Right lobe of liver (tissue), 6 donors: ENCODE data around the gene ASB1. TPM values are rescaled to one million over a fixed set of nuclear protein-coding genes. Genes with fewer than 3 reads are reported as not detected.

Source experiments
- ATAC-seq, 4 donors: fragments of 200-7000 bp; cut with Tn5 transposase; one replicate each; pipeline ENCODE4 v1.9.1; 2020; ENCODE audit warnings: mild to moderate bottlenecking in 4 of 4, moderate library complexity in 4 of 4
- DNase-seq, 3 donors: peaks; one replicate each; pipeline ENCODE4 v3.0.0-alpha.2; 2020
- H3K27ac ChIP-seq, 3 donors: fragments of 200-600 bp; one replicate each; pipeline ENCODE4 v1.8.0; 2022
- H3K27me3 ChIP-seq, 2 donors: fragments of 200-600 bp; one replicate each; pipeline ENCODE4 v1.8.0; 2022
- H3K36me3 ChIP-seq, 4 donors: fragments of 200-600 bp; sonication (generic) in 1 of 4; one replicate each; pipeline versions ENCODE4 v1.5.1 to v1.8.0; 2017 to 2022; ENCODE audit warnings: control low read depth in 1 of 4
- H3K4me1 ChIP-seq, 4 donors: fragments of 200-600 bp; sonication (generic) in 1 of 4; one replicate each; pipeline versions ENCODE4 v1.5.1 to v1.8.0; 2017 to 2022; ENCODE audit warnings: control low read depth in 1 of 4
- H3K4me3 ChIP-seq, 3 donors: fragments of 200-600 bp; one replicate each; pipeline ENCODE4 v1.8.0; 2022
- H3K9me3 ChIP-seq, 4 donors: fragments of 200-600 bp; sonication (generic) in 1 of 4; one replicate each; pipeline versions ENCODE4 v1.5.1 to v1.8.0; 2017 to 2022; ENCODE audit warnings: control low read depth in 1 of 4
- CTCF ChIP-seq, 4 donors: fragments of 200-600 bp in 3 of 4; fragments of 450-650 bp in 1 of 4; IDR thresholded peaks; one replicate each; pipeline versions ENCODE4 v1.5.1 to v1.8.0; 2016 to 2022; ENCODE audit warnings: antibody characterized with exemption in 4 of 4, mild to moderate bottlenecking in 2 of 4
- POLR2A ChIP-seq: fragments of 450-650 bp; IDR thresholded peaks from one replicate; pipeline ENCODE4 v1.6.1; 2017; ENCODE audit warnings: antibody characterized with exemption, mild to moderate bottlenecking
- WGBS: methylation state at CpG from one replicate; pipeline ENCODE4 v1.1.6; 2018; ENCODE audit warnings: low coverage, low lambda C conversion rate; ENCODE audit not compliant: insufficient coverage; ENCODE audit errors: missing lambda C conversion rate; 5-methylcytosine and 5-hydroxymethylcytosine counted together
- intact Hi-C, 2 donors: fragments of 100-400 bp; cut with DNase I; formaldehyde crosslinking; loops; one replicate each; pipeline versions ENCODE4 v1.11.2 to v1.14.1; 2022
- total RNA-seq, 6 experiments: library from RNA; depleted of rRNA in 2 of 6; stranded (reverse); fragments of >200 nt in 2 of 6; fragmentation: NEBNext Ultra II Directional in 3 of 6; extraction: Animal tissue kit (Norgen Biotek cat#: 25700) in 3 of 6; gene quantifications; one replicate each; pipeline versions ENCODE4 v1.1.0 to v1.2.4, GENCODE V29; 2016 to 2023
- donor health status: DM: no; HTN: yes; CAD: no.
- donor health status: DM: no; HTN: no; CAD: no.
- donor health status: DM: no; HTN: no; CAD: no.
- donor health status: DM: no; HTN: yes; CAD: no.
- donor health status: DM: no; HTN: yes; CAD: no.

ASB1 gene
- total RNA-seq, 6 experiments from 2014 or later, result 6.3 to 18.2 (median 8.4) TPM

- Histone ChIP-seq H3K27me3 (no peaks in the 10 kb centered on the region), H3K27ac (no peak overlapping the region), H3K4me3 (no peak overlapping the region), H3K9me3 (no peaks in the 10 kb centered on the region), H3K36me3 (no peaks in the 10 kb centered on the region), H3K4me1 (no peaks in the 10 kb centered on the region)
- intact Hi-C loops, result no loop called here
- WGBS, result 83% methylated on average over 7 of the region's 22 CpGs
- ATAC-seq (no peak), DNase-seq (no peak)
- TF ChIP-seq CTCF (IDR thresholded peaks at IDR 0.05), result no peak
Measured at GRCh38 chr2:238465487-238466242, 38.9 kb downstream of the ASB1 start.

GRCh38 chr2:238466243-238466756, 39.6 kb downstream of the ASB1 start:
- Histone ChIP-seq H3K4me3 (no peak overlapping the region), H3K27me3 (no peaks in the 10 kb centered on the region), H3K4me1 (no peaks in the 10 kb centered on the region), H3K36me3 (no peaks in the 10 kb centered on the region), H3K27ac (no peak overlapping the region), H3K9me3 (no peaks in the 10 kb centered on the region)
- ATAC-seq (no peak), DNase-seq (no peak)
- TF ChIP-seq POLR2A (no peak), CTCF (IDR thresholded peaks at IDR 0.05) (no peak)
- intact Hi-C loops, result no loop called here
- WGBS, result 80% methylated on average over 1 of the region's 10 CpGs

GRCh38 chr2:238467062-238467461, 40.3 kb downstream of the ASB1 start:
- Histone ChIP-seq H3K27ac (no peak overlapping the region), H3K9me3 (no peaks in the 10 kb centered on the region), H3K4me3 (no peak overlapping the region), H3K36me3 (no peaks in the 10 kb centered on the region), H3K27me3 (no peaks in the 10 kb centered on the region), H3K4me1 (no peaks in the 10 kb centered on the region)
- TF ChIP-seq CTCF (IDR thresholded peaks at IDR 0.05) (no peak), POLR2A (no peak)
- DNase-seq, result no peak
- ATAC-seq, result no peak
- intact Hi-C loops, result no loop called here
- WGBS, result 83% methylated on average over 3 of the region's 4 CpGs

GRCh38 chr2:238467792-238468191, 41.1 kb downstream of the ASB1 start:
- no peak for ATAC-seq
- 70% methylated on average over 1 of the region's 1 CpG for WGBS

More at GRCh38 chr2:238467792-238468191, 41.1 kb downstream of the ASB1 start:
- no peak for DNase-seq
- Histone ChIP-seq H3K36me3 (no peaks in the 10 kb centered on the region), H3K27ac (no peak overlapping the region), H3K4me3 (no peak overlapping the region), H3K4me1 (no peaks in the 10 kb centered on the region), H3K27me3 (no peaks in the 10 kb centered on the region), H3K9me3 (no peaks in the 10 kb centered on the region)
- no peak for TF ChIP-seq CTCF (IDR thresholded peaks at IDR 0.05)
- intact Hi-C loops, result no loop called here
